Astrocyte of the cerebellum (primary cell): ENCODE data around the gene RCC2.
"Not testable (repeated sequence)": the region's sequence is repeated elsewhere in the genome, so short reads cannot be mapped to it uniquely, and the experiment has no call there.

Experiments
- DNase-seq: peaks from one replicate; pipeline ENCODE4 v3.0.0-alpha.2; 2011; ENCODE audit warnings: low read depth
- H3K4me3 ChIP-seq: 2 replicates; pipeline ENCODE4 v1.5.1; 2011; ENCODE audit warnings: mild to moderate bottlenecking, low read depth, low read length, moderate library complexity
- CTCF ChIP-seq: IDR thresholded peaks from 2 replicates; pipeline ENCODE4 v1.5.1; 2012; ENCODE audit warnings: low read length, low read depth, moderate library complexity, mild to moderate bottlenecking; ENCODE audit errors: missing control alignments
- in situ Hi-C: cut with HindIII; loops from 2 replicates; pipeline ENCODE4 v1.10.0; 2017; ENCODE audit warnings: low sequenced_read_pairs

Gene RCC2

GRCh38 chr1:17462669-17463068, 23.2 kb upstream of the RCC2 start:
- in situ Hi-C loops, result no loop called here
- TF ChIP-seq CTCF, result no peak
- DNase-seq, result no peak
- H3K4me3 ChIP-seq, result no peak overlapping the region

GRCh38 chr1:17460219-17460618, 20.7 kb upstream of the RCC2 start:
- TF ChIP-seq CTCF, result no peak
- DNase-seq, result no peak
- in situ Hi-C loops, result no loop called here

GRCh38 chr1:17458794-17459193, 19.3 kb upstream of the RCC2 start:
- no peak for DNase-seq
- TF ChIP-seq CTCF, result no peak
- in situ Hi-C loops, result no loop called here
- no peak overlapping the region for H3K4me3 ChIP-seq

More at GRCh38 chr1:17460219-17460618, 20.7 kb upstream of the RCC2 start:
- H3K4me3 ChIP-seq, result no peak overlapping the region

GRCh38 chr1:17452686-17453085, 13.2 kb upstream of the RCC2 start:
- in situ Hi-C loops, result no loop called here

GRCh38 chr1:17452203-17452602, 12.7 kb upstream of the RCC2 start:
- H3K4me3 ChIP-seq, DNase-seq, in situ Hi-C loops: not testable (repeated sequence)

More at GRCh38 chr1:17452686-17453085, 13.2 kb upstream of the RCC2 start:
- no peak overlapping the region for H3K4me3 ChIP-seq
- no peak for TF ChIP-seq CTCF
- no peak for DNase-seq

GRCh38 chr1:17451731-17452130, 12.3 kb upstream of the RCC2 start:
- no peak for DNase-seq
- H3K4me3 ChIP-seq, result no peak overlapping the region
- TF ChIP-seq CTCF, result no peak
- in situ Hi-C loops, result no loop called here

GRCh38 chr1:17447501-17447992, 8.1 kb upstream of the RCC2 start:
- no peak for DNase-seq
- in situ Hi-C loops, result no loop called here
- TF ChIP-seq CTCF, result no peak
- no peak overlapping the region for H3K4me3 ChIP-seq
